IPS DF 19.7 (cell line): ENCODE data around the gene NR3C2.

ENCODE experiments used
- DNase-seq: peaks from one replicate; pipeline ENCODE4 v3.0.0-alpha.2; 2013; ENCODE audit warnings: low read depth, low spot score

The NR3C2 gene

DNA sequence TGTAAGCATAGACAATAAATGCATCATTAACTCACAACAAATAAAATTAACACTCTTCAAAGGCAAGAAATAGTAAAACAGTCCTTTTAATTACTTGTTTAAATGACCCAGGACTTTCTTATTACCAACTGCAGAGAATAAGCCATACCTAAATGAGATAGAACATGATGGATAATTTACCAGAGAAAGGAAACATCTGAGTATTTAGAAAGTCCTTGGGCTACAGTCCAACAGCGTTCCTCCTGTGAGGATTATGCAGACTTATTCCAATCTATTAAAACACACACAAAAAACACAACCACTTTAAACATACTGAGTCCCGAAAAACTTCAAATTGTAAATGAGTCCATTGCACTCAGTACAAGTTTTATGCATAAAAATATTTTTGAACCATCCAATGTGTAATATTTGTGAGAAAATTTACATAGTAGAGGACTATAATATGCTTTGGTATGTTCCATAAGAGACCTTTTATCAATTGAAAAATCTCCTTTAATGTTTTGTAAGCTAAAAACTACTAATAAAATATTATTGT, 129.2 kb downstream of the NR3C2 start:
- no peak for DNase-seq

DNA sequence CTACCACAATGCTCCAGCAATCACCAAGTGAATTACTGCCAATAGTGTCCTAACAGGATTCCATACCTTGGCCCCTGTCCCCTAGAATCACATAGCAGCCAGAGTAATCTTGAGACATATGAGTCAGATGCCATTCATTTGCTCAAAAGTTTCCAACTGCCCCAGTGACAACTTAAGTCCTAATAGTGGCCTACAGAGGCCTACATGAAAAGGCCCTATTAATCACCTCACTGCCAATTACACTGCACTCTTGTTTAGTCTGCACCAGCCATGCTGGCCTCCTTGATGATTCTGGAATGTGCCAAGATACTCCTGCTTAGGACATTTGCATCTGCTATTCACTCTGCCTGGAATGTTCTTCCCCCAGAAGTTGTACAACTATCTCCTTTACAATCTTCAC, 130.7 kb downstream of the NR3C2 start:
- no peak for DNase-seq

DNA sequence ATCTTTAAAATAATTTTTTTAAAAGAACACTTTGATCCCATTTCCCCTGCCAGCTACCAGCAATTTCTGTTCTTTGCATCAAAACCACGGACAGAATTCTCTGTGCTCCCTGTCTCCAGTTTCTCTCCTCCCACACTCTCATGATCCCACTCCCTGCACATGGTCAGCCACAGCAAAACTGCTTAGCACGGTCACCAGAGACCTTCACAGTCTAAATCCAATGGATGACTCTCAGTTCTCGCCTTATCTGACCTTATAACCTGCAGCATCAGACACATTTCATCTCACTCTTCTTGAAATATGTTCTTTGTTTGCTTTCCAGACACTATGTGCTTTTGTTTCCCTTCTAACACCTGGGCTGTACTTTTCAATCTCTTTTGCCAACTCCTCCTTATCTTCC, 131.5 kb downstream of the NR3C2 start:
- DNase-seq: no peak

DNA sequence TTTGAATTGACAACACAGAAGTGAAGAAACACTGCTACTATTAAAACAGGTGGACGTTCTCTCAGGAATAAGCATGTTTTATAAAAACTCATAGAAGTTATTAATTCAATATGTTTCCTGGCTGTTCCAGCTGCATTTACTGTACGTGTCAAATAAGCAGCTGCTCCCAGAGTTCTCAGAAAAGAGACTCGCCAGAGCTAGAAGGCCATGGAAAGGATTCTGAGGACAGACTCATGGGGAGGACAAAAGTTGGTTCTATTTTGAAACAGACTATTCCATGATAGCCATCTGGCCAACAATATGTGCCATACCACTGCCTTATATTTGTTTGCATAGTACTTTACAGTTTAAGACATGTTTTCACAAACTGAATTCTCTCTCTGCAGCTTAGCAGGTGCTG, 136.5 kb downstream of the NR3C2 start:
- DNase-seq: no peak

DNA sequence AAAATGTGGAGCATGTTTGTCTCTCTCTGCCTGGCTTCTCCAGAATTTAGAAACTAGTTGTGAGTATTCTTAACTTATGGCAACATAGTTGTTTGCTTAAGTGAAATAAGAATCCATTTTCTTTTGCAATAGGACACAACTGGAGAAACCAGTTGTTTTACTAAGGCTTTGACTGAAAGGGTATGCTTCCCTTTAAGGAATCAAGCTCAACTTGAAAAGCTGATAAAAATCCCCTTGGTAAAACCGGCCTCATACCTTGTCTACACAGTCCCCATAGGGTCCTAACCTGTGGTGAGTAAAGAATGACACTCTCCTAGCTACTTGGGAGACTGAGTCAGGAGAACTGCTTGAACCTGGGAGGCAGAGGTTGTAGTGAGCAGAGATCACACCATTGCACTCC, 139.8 kb downstream of the NR3C2 start:
- no peak for DNase-seq

DNA sequence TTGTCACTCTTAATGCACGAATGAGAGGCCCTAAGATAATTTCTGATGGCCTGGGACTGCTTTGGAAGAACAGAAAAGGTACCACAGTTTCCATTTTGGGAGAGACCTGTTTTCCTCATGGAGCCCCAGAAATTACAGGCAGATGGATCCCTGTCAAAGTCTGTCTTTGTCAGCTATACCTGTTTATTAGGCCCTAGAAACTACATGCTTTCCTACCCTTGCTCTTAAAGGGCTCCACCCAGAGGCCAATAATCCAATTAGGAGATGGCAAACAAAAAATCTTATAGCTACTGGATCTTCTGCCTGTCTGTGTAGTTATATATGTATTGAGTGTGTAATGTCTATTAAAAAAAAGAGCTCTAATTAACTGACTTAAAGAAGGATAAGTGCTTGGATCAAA, 141.3 kb downstream of the NR3C2 start:
- no peak for DNase-seq

DNA sequence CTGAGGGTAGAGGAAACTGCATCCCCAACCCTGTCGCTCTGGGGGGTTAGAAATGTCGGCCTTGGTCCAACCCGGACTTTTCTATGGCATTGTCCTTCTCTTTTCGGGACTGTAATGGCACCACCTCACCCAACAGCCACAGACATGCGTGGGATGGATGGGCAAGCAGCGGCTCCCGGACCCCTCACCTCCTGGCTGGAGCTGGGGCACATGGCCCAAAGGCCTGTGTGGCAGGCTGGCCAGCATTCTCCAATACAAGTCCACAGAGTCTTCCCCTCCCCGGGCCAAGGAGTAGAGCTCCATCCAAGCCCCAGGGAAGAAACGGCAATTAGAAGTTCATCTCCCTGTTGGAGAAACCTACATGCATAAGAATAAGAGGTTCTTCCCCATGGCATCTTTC, 142.9 kb downstream of the NR3C2 start:
- DNase-seq: no peak

DNA sequence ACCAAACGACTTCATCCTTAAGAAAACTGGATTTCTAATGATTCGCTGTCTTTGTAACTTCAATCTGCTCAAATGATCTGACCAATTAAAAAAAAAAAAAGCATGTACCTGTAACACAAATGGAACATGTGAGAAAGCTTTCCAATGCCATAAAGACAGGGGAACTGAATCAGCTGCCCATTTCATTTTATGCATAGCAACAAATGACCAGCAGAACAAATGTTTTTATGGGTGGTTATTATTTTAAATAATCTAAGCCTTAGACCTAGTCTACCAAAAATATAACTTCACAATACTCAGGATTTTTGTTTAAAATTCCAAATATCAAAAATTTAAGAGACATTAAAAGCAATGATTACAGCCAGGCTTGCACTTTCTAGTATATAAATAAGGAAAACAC, 145.7 kb downstream of the NR3C2 start:
- DNase-seq: no peak

DNA sequence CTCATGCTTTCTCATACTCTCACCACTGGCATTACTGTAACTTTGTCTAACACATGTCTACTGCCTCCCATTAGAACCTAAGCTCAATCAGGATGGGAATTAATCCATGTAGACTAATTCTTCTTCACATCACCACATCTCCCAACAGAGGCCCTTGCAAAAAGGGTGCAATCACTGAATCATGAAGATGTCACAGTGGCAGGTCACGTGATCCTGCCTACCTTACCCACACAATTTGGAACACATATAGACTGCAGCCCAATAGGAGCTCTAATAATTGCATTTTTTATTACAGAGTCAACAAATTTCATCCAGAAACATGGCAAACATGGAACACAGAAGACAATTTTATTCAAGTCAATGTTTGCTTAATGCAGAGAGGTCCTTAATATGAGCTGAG, 146.6 kb downstream of the NR3C2 start:
- DNase-seq: no peak

DNA sequence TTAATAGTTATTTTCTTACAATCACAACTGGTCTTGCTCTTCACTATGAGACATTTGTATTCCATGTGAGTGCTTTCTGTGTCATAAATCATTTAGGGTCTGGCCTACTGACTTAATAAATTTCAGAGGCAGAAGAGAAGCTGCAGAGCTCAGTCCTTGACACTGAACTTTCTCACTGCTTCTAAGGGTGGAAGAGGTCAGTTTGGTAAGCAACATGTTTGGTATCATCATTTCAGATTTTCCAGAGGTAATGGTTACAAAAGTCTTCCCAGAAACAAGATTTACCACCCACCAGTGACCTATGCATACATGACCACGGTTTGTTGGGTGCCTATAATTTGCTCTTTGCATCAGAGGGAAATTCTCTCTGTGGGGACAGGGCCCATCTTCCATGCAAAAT, 148.6 kb downstream of the NR3C2 start:
- no peak for DNase-seq

DNA sequence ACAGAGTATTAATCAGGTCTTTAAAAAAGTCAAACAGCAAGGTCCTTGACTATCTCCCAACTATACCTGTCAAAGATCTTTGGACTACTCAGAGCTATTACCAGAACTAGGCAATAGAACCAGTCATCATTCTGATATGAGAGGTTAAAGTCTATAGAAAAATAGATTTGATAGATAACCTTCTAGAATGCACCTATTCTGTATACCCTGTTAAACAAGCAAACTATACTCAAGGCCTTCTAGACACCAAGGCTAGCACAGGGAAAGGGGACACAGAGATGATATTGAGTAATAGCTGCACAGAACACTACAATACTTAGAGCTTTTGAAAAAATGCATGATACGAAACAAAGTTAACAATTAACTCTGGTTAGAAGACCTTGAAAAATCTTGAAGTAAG, 149.5 kb downstream of the NR3C2 start:
- DNase-seq: no peak

DNA sequence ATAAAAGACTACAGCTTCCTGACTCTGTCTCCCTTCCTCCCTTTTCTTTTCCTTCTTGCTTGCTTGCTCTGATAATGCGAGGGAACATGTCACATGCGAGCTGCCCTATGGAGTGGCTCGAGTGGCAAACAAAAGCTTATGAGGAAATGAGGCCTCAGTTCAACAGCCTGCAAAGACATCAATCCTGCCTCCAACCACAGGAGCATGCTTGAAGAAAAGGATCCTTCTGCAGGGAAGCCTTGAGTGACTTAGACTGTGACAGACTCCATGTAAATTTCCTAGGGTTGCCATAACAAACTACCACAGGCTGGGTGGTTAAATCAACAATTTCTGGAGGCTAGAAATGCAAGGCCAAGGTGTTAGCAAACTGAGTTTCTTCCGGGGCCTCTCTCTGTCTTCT, 152.5 kb downstream of the NR3C2 start:
- no peak for DNase-seq

DNA sequence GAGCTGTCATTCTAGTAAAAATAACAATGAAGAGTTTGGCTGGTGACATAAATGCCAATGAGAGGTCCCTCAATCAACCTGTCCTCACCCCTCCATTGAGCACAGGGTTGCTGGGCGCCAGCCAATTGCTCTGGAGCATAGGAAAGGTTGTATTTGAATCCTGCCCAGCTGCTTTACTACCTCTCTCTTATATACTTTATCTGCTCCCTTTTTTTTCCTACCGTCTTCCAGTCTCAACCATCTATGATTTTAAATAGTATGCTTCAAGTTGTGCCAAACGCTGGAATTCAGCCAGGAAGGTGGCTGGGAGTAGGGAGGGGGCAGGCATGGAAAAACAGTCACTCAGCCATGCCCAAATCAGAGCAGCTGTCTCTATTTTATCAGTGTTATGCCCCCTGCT, 153.8 kb downstream of the NR3C2 start:
- DNase-seq: no peak

DNA sequence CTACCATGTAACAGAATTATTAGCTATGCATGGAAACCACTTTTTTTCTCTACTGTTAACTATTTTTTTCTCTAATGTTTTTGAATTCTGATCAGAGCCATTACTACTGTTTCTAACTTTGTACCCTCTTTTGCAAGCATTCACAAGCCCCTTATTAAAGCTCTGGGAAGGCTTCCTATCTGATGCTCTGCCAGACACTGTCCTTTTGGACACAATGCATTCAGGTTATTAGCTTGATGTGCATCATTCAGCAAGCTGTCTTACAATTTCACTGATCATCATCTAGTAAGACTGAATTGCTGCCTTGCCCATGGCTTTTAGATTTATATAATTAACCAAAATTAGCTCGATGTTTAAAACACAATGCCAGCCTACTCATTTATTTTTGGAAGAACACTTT, 155.1 kb downstream of the NR3C2 start:
- no peak for DNase-seq

DNA sequence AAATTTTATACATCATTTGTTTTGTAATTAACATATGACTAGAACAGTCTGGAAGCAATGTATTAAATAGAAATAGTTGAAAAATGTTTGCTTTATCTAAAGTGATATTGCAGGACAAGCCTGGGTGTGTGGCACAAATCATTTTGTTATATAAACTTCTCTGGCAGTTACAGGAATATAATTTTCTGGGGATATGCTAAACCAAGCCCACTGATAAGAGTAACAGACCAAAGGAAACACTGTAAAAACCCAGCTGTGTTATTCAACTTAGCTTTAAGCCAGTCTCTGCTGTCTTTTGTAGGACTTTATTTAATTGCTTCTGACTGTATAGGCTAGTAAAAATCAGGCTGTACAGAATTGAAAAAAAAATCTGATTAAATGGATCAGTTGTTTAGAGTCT, 156.2 kb downstream of the NR3C2 start:
- no peak for DNase-seq

DNA sequence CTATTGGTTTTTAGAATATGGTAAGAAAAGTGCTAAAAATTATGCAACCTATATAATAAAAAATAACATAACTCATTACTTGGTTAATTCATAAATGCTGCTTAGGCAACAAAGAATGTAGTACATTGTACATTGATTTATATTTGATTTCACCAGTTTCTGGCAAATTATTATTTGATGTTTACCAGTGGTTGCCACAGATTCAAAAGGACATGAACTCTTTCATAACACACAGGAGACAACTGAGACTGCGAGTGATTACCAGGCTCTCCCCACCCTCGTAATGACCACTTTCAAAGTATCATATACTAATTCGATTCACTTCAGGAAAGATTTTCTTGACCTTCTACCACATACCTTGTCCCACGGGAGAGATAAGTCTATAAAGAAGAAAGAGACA, 158.5 kb downstream of the NR3C2 start:
- DNase-seq: no peak

DNA sequence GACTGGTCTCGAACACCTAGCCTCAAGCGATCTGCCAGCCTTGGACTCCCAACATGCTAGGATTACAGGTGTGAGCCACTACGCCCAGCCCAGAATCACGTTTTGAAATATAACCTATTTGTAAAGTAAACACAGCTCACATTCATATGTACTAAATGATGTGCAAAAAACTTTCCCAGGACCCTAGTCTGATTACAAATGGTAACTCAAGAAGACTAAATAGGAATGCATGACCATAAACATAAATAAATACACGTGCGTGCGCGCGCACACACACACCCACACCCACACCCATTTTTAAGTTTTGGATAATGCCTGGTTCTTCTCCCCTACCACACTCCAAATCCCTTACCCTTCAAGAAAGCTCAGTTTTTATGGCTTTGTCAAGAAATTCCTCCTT, 163.9 kb downstream of the NR3C2 start:
- DNase-seq: no peak

DNA sequence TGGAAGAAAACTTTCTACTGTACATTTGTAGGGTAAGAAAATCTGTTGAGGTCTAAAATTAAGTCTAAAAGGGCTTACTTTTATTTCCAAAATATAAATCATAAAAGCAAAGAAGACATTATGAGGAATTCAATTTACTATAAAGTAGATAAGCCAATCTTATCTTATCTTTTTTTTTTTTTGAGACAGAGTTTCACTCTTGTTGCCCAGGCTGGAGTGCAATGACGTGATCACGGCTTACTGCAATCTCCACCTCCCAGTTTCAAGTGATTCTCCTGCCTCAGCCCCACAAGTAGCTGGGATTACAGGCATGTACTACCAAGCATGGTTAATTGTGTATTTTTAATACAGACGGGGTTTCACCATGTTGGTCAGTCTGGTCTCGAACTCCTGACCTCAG, 166.9 kb downstream of the NR3C2 start:
- no peak for DNase-seq

DNA sequence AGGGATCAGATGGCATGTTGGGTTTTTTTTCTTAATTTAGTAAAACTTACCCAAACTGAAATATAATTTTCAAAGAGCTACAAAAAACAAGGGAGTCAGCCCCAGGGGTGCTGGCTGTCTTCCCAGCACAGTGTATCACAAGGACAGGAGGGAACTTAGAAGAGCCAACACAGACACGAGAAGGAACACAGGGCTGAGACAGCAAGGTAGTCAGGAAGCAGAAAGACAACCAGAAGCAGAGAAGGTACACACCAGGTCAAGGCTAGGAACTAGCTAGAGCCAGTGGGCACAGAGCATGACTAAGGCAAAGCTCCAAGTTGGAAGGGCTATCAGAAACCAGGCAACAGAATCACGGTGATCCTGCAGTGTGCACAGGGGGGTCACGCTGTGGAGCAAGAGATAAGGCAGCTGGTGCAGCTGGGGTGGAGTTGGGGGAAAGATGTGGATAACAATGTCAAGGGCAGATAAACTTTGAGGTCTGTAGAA, 168.7 kb downstream of the NR3C2 start:
- DNase-seq: no peak

DNA sequence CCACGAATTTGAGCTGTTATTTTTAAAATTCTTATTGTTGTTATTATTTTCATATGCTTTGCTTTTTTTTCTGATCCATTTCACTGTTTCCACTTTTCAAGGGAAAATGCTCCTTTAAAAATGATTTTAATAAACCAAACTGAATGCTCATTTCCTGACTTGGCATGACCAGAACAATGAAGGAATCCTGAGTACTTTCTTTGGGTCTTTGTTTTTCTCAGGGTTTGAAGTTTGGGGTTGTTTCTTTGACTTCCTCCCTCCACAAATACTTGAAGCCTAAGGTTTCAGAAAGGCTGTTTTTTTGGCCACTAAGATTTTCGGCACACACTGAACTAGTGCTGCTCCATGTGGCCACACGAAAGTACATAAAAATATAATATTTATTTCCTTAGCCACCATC, 171.0 kb downstream of the NR3C2 start:
- DNase-seq: no peak

DNA sequence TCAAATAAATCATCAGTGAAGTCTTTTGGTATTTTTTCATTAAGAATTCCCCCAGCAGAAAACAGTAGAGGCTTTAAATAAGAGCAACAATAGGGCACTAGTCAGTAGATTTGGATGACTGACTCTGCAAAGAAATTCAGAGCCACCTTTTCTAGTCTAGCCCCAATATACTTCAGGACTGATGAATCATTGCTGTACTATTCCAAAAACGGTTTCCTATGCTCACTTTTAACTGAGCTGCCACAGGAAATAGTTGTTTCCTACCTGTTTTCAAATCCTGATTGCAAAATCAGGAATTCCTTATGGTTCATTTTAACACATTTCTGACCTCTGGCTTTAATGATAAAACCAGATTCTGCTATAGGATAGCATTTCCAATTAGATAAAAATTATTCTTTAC, 171.6 kb downstream of the NR3C2 start:
- DNase-seq: no peak

DNA sequence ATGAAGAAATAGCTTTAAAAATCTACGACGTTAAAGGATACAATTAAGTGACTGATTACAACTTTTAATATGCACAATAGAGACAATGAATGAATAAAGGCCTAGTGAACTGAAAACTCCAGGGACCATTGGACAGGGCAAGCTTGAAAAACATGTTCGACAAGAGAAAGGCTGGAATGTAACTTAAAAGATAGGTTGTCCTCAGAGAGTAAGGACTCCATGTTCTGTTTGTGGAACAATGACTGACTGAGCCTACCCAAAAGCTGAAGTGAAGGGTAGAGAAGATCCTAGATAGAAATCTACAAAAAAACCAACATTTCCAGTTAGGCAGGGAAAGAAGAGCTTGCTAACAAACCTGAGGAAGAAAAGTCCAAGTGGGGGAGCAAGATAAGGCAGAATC, 173.4 kb downstream of the NR3C2 start:
- no peak for DNase-seq

DNA sequence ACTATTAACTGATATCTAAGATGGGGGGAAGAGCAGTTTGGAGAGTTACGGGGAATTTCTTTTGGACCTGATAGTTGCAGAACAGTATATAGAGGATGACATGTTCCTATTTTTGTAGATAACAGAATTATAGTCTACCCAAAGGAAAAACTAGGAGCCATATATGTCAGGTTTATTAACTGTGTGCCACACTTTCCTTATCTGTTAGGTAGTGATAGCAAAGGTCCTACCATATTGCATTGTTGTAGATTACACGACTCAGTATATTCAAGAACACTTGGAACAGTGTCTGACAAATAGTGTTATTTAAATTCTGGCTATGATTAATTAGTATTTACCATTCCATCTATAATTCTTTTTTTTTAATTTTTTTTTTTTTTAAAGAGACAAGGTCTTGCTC, 175.3 kb downstream of the NR3C2 start:
- DNase-seq: no peak

DNA sequence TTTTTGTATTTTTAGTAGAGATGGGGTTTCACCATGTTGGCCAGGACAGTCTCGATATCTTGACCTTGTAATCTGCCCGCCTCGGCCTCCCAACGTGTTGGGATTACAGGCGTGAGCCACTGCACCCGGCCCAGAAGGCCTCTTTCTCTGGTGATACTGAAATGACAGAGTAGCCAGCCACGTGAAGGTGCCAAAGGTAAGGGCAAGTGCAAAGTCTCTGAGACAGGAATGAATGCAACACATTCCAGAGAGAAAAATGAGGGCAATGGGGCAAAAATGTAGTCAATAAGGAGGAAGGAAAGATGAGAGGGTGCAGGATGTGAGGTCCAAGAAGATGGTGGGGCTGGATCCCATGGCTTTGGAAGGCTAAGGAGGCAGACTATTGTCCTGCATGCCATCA, 176.0 kb downstream of the NR3C2 start:
- no peak for DNase-seq

DNA sequence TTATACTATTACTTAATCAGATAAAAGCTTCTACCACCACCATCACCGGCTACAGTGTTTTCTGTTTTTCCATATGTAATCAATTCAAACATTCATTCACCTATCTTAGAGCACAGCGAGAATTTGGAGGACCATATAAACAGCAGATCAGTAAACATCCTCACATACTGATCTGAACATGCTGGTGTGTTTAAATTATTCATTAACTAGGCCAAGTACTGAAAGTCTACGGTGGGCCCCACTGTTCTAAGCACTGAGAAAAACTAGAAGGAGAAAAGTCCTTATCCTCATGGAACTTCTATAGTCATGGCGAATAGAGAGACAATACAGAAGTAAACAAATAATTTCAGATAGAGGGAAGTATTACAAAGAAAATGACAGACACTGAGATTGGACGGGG, 176.6 kb downstream of the NR3C2 start:
- DNase-seq: no peak
